Measurements from ENCODE around the gene GPD1.

Gene GPD1

GRCh38 chr12:50099302-50100008, 4.4 kb upstream of the GPD1 start:
- H3K27ac ChIP-seq: no peak overlapping the region
- no peak for TF ChIP-seq CTCF (IDR thresholded peaks at IDR 0.05; ENCODE audit: low read depth, low read length)

GRCh38 chr12:50100561-50100960, 3.2 kb upstream of the GPD1 start:
- no peak for DNase-seq
- no peak overlapping the region for H3K27ac ChIP-seq
- H3K9me3 ChIP-seq (ENCODE audit: severe bottlenecking): no peaks in the 10 kb centered on the region
- no peak for TF ChIP-seq CTCF (IDR thresholded peaks at IDR 0.05; ENCODE audit: low read depth, low read length)
- H3K36me3 ChIP-seq: peaks cover 52% of the 10 kb centered on the region
- no peaks in the 10 kb centered on the region for H3K27me3 ChIP-seq (ENCODE audit: insufficient read depth, low read depth, severe bottlenecking)
- H3K4me3 ChIP-seq (ENCODE audit: low read depth, low read length): no peak overlapping the region

More at GRCh38 chr12:50099302-50100008, 4.4 kb upstream of the GPD1 start:
- DNase-seq: no peak
- Histone ChIP-seq H3K27me3 (ENCODE audit: insufficient read depth, low read depth, severe bottlenecking) (no peaks in the 10 kb centered on the region), H3K9me3 (ENCODE audit: severe bottlenecking) (no peaks in the 10 kb centered on the region), H3K36me3 (peaks cover 63% of the 10 kb centered on the region), H3K4me3 (ENCODE audit: low read depth, low read length) (no peak overlapping the region)

- peak; percentile 58 for TF ChIP-seq CTCF (IDR thresholded peaks at IDR 0.05; ENCODE audit: low read depth, low read length)
- peak; percentile 40 for DNase-seq
- Histone ChIP-seq H3K27me3 (ENCODE audit: insufficient read depth, low read depth, severe bottlenecking) (no peaks in the 10 kb centered on the region), H3K27ac (no peak overlapping the region), H3K9me3 (ENCODE audit: severe bottlenecking) (no peaks in the 10 kb centered on the region), H3K4me3 (ENCODE audit: low read depth, low read length) (no peak overlapping the region), H3K36me3 (peaks cover 41% of the 10 kb centered on the region)
Observed at GRCh38 chr12:50101663-50102062, 2.1 kb upstream of the GPD1 start.

GRCh38 chr12:50102131-50102531, 1.7 kb upstream of the GPD1 start:
- H3K27ac ChIP-seq: no peak overlapping the region
- no peaks in the 10 kb centered on the region for H3K9me3 ChIP-seq (ENCODE audit: severe bottlenecking)
- TF ChIP-seq CTCF (IDR thresholded peaks at IDR 0.05; ENCODE audit: low read depth, low read length): no peak
- DNase-seq: no peak
- H3K27me3 ChIP-seq (ENCODE audit: insufficient read depth, low read depth, severe bottlenecking): no peaks in the 10 kb centered on the region
- peaks cover 37% of the 10 kb centered on the region for H3K36me3 ChIP-seq
- no peak overlapping the region for H3K4me3 ChIP-seq (ENCODE audit: low read depth, low read length)

- Histone ChIP-seq H3K27ac (no peak overlapping the region), H3K27me3 (ENCODE audit: insufficient read depth, low read depth, severe bottlenecking) (no peaks in the 10 kb centered on the region), H3K4me3 (ENCODE audit: low read depth, low read length) (no peak overlapping the region), H3K9me3 (ENCODE audit: severe bottlenecking) (no peaks in the 10 kb centered on the region), H3K36me3 (peaks cover 32% of the 10 kb centered on the region)
- no peak for DNase-seq
- TF ChIP-seq CTCF (IDR thresholded peaks at IDR 0.05; ENCODE audit: low read depth, low read length): no peak
Observed at GRCh38 chr12:50102646-50103309, 1.0 kb upstream of the GPD1 start.

Measured in WERI-Rb-1 (cell line).